Ishikawa (cell line): ENCODE measurements around the gene PRSS33.

Experiments
- CEBPB ChIP-seq: IDR thresholded peaks from 2 replicates; pipeline ENCODE4 v1.6.1; 2012
- CREB1 ChIP-seq: IDR thresholded peaks from 2 replicates; pipeline ENCODE4 v1.6.1; 2012; ENCODE audit warnings: low read depth
- EGR1 ChIP-seq: IDR thresholded peaks from 2 replicates; pipeline ENCODE4 v1.6.1; 2012
- EP300 ChIP-seq: IDR thresholded peaks from 2 replicates; pipeline ENCODE4 v1.6.1; 2012; ENCODE audit warnings: borderline replicate concordance
- FOXM1 ChIP-seq: IDR thresholded peaks from 2 replicates; pipeline ENCODE4 v1.6.1; 2012; ENCODE audit warnings: low read depth, borderline replicate concordance
- MAX ChIP-seq: IDR thresholded peaks from 2 replicates; pipeline ENCODE4 v1.6.1; 2012
- NFIC ChIP-seq: IDR thresholded peaks from 2 replicates; pipeline ENCODE4 v1.6.1; 2012
- RAD21 ChIP-seq: IDR thresholded peaks from 2 replicates; pipeline ENCODE4 v1.6.1; 2012; ENCODE audit warnings: low read depth
- REST ChIP-seq: IDR thresholded peaks from 2 replicates; pipeline ENCODE4 v1.6.1; 2012; ENCODE audit warnings: low read depth, mild to moderate bottlenecking
- TAF1 ChIP-seq: IDR thresholded peaks from 2 replicates; pipeline ENCODE4 v1.6.1; 2012; ENCODE audit warnings: low read depth, mild to moderate bottlenecking
- TCF12 ChIP-seq: IDR thresholded peaks from 2 replicates; pipeline ENCODE4 v1.6.1; 2012; ENCODE audit warnings: low read depth
- TEAD4 ChIP-seq: IDR thresholded peaks from 2 replicates; pipeline ENCODE4 v1.6.1; 2012
- USF1 ChIP-seq: IDR thresholded peaks from 2 replicates; pipeline ENCODE4 v1.6.1; 2012
- YY1 ChIP-seq: IDR thresholded peaks from 2 replicates; pipeline ENCODE4 v1.6.1; 2012; ENCODE audit warnings: low read depth
- ZBTB7A ChIP-seq: IDR thresholded peaks from 2 replicates; pipeline ENCODE4 v1.6.1; 2012; ENCODE audit warnings: low read depth

Gene PRSS33

GRCh38 chr16:2804728-2805127 lies 17.4 kb upstream of the PRSS33 start:
- TF ChIP-seq FOXM1 (no peak), REST (no peak), TEAD4 (no peak), ZBTB7A (no peak), NFIC (no peak), MAX (no peak), YY1 (no peak), CREB1 (no peak), RAD21 (no peak), CEBPB (no peak), TAF1 (no peak), USF1 (no peak), TCF12 (no peak), EGR1 (no peak), EP300 (no peak)

- TF ChIP-seq MAX (no peak), FOXM1 (no peak), YY1 (no peak), USF1 (no peak), NFIC (no peak), EGR1 (no peak), RAD21 (no peak)
Observed at GRCh38 chr16:2803545-2804195, 16.3 kb upstream of the PRSS33 start.

GRCh38 chr16:2799859-2800226 lies 12.5 kb upstream of the PRSS33 start:
- TF ChIP-seq EP300 (no peak), USF1 (no peak), REST (no peak), MAX (no peak), FOXM1 (no peak), TEAD4 (no peak)

- TF ChIP-seq FOXM1 (no peak), USF1 (no peak), NFIC (no peak), EGR1 (no peak), CREB1 (no peak), EP300 (no peak), YY1 (no peak), ZBTB7A (no peak), TAF1 (no peak), TCF12 (no peak), REST (no peak), MAX (no peak), RAD21 (no peak), CEBPB (no peak), TEAD4 (no peak)
Observed at GRCh38 chr16:2799205-2799858, 12.0 kb upstream of the PRSS33 start.
